Cardiac fibroblast (primary cell): ENCODE data around the gene GIMAP1.

Experiments used
- DNase-seq, 2 donors: peaks; one replicate each; pipeline versions ENCODE4 v3.0.0 to v3.0.0-alpha.2; 2010; ENCODE audit warnings: low read depth in 2 of 2
- H3K4me3 ChIP-seq, 2 donors: replicated peaks in 1 of 2; 1 replicate in 1 of 2; 2 replicates in 1 of 2; pipeline ENCODE4 v1.5.1; 2011; ENCODE audit warnings: low read depth in 2 of 2, low read length in 2 of 2, mild to moderate bottlenecking in 2 of 2, moderate library complexity in 1 of 2
- CTCF ChIP-seq: IDR thresholded peaks from one replicate; pipeline ENCODE4 v1.5.1; 2011; ENCODE audit warnings: low read depth, mild to moderate bottlenecking, low read length, inconsistent platforms

Gene GIMAP1

GRCh38 chr7:150715738-150716137 lies 675 bp upstream of the GIMAP1 start:
- H3K4me3 ChIP-seq, result no peak overlapping the region
- no peak for TF ChIP-seq CTCF
- DNase-seq, result no peak

- TF ChIP-seq CTCF, result no peak
- H3K4me3 ChIP-seq, result no peak overlapping the region
- DNase-seq, result no peak
Measured at GRCh38 chr7:150716939-150717338, 526 bp downstream of the GIMAP1 start.

GRCh38 chr7:150717814-150718420 lies 1.5 kb downstream of the GIMAP1 start:
- no peak for TF ChIP-seq CTCF
- DNase-seq, result no peak
- H3K4me3 ChIP-seq, result no peak overlapping the region

- no peak overlapping the region for H3K4me3 ChIP-seq
- no peak for DNase-seq
- no peak for TF ChIP-seq CTCF
Measured at GRCh38 chr7:150719436-150719835, 3.0 kb downstream of the GIMAP1 start.

GRCh38 chr7:150719960-150720891 lies 3.8 kb downstream of the GIMAP1 start:
- no peak for DNase-seq
- H3K4me3 ChIP-seq, result no peak overlapping the region
- no peak for TF ChIP-seq CTCF

- no peak for TF ChIP-seq CTCF
- no peak for DNase-seq
- H3K4me3 ChIP-seq, result no peak overlapping the region
Measured at GRCh38 chr7:150721970-150722373, 5.6 kb downstream of the GIMAP1 start.
